ENCODE results near the gene KANK3. TPM values are rescaled to one million over a fixed set of nuclear protein-coding genes. Genes with fewer than 3 reads are reported as not detected.

KANK3 gene
- 10 to 100 TPM; 10.0 to 13.0 TPM for total RNA-seq

DNA sequence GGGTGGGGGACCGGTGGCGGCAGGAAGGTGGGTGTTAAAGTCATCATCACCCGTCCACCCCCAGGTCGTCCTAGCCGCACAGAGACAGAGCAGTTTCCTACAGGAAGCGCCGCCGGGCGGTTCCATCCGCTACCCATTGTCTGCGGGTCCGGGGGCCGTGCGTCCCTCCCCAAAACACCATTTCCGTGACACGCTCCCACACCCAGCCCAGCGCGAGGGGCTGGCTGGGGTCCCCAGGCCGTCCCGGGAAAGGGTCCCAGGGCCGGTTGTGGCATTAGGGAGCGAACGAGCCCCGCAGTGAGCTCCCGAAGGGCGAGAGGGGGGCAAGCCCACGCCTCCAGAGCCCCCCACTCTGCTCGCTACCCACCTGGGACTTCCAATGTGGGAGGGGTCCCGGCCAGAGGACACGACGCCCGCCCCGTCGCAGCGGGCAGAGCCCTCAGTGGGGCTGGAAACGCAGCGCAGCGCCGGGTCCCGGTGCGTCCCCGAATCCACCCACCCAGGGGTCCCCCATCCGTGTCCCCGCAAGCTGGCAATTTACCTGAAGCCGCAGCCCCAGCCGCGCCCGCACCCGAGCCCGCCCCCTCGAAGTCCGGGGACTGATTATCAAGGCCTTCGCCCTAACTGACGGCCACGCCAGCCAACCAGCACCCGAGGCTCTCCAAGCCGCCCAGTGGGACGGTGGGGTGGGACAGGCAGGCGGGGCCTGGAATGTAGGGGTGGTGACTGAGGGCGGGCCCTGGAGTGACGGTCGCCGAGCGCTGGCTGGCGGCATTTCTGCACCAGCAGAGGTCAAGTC is at the start of gene KANK3:
Gene KANK3, minus strand, starts transcription at position 579 of the 799 bp plus-strand sequence. CDS start 5,434 bp downstream, outside the sequence.
- Histone ChIP-seq H3K27ac (no peak within 1 kb of the TSS), H3K27me3 (replicated peaks; ENCODE audit: insufficient read depth) (peaks cover 8% of the 10 kb centered on the region)
- no peak for ATAC-seq (ENCODE audit: insufficient number of reproducible peaks, low FRiP score, low read depth)

DNA sequence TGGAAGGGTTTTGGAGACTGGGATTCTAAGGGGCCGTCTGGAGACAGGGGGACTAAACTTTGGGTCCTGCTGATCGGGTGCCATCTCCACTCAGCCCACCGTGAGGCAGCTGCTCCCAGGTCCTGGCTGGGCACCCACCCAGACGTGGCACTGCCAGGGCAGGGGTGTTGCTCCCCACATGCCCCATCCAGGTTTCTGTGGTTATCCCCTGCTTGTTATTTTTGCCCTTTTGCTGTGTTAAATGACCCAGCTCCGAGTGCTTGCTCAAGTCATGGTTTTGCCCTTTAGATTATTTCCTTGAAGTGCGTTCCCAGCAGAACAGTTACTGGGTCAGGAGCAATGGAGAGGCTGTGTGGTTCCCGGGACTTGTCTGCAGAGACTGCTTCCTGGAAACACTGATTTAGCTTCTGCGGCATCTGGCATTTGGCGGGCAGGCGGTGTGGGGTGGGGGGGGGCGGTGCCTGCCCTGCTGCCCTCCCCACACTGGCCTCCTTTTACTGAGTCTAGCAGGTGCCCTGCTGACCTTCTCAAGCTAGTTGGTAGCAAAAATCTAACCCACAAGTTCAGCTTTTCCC is 49.0 kb upstream of the KANK3 start:
- Histone ChIP-seq H3K36me3 (no peaks in the 10 kb centered on the region), H3K4me1 (ENCODE audit: control insufficient read depth in 1 of 2, low read depth in 2 of 2) (peaks cover 33 to 66% of the 10 kb centered on the region in 2 donors), H3K9me3 (no peaks in the 10 kb centered on the region), H3K27me3 (replicated peaks; ENCODE audit: insufficient read depth) (no peaks in the 10 kb centered on the region), H3K27ac (peak overlapping the region; percentile 100), H3K4me3 (peak overlapping the region; percentile 91)
- DNase-seq (ENCODE audit: low spot score) (no peak), ATAC-seq (ENCODE audit: insufficient number of reproducible peaks, low FRiP score, low read depth) (no peak)
- TF ChIP-seq, protein P1, sequence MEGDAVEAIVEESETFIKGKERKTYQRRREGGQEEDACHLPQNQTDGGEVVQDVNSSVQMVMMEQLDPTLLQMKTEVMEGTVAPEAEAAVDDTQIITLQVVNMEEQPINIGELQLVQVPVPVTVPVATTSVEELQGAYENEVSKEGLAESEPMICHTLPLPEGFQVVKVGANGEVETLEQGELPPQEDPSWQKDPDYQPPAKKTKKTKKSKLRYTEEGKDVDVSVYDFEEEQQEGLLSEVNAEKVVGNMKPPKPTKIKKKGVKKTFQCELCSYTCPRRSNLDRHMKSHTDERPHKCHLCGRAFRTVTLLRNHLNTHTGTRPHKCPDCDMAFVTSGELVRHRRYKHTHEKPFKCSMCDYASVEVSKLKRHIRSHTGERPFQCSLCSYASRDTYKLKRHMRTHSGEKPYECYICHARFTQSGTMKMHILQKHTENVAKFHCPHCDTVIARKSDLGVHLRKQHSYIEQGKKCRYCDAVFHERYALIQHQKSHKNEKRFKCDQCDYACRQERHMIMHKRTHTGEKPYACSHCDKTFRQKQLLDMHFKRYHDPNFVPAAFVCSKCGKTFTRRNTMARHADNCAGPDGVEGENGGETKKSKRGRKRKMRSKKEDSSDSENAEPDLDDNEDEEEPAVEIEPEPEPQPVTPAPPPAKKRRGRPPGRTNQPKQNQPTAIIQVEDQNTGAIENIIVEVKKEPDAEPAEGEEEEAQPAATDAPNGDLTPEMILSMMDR (IDR thresholded peaks at IDR 0.05): no peak

More for the DNA sequence above, at the start of gene KANK3:
- peak; percentile 60 for DNase-seq (ENCODE audit: low spot score)
- Histone ChIP-seq H3K4me3 (peak within 1 kb of the TSS; percentile 69), H3K4me1 (ENCODE audit: control insufficient read depth in 1 of 2, low read depth in 2 of 2) (peaks cover 4 to 5% of the 10 kb centered on the region in 2 donors), H3K36me3 (no peaks in the 10 kb centered on the region), H3K9me3 (no peaks in the 10 kb centered on the region)
- TF ChIP-seq, protein P1 (IDR thresholded peaks at IDR 0.05): no peak

DNA sequence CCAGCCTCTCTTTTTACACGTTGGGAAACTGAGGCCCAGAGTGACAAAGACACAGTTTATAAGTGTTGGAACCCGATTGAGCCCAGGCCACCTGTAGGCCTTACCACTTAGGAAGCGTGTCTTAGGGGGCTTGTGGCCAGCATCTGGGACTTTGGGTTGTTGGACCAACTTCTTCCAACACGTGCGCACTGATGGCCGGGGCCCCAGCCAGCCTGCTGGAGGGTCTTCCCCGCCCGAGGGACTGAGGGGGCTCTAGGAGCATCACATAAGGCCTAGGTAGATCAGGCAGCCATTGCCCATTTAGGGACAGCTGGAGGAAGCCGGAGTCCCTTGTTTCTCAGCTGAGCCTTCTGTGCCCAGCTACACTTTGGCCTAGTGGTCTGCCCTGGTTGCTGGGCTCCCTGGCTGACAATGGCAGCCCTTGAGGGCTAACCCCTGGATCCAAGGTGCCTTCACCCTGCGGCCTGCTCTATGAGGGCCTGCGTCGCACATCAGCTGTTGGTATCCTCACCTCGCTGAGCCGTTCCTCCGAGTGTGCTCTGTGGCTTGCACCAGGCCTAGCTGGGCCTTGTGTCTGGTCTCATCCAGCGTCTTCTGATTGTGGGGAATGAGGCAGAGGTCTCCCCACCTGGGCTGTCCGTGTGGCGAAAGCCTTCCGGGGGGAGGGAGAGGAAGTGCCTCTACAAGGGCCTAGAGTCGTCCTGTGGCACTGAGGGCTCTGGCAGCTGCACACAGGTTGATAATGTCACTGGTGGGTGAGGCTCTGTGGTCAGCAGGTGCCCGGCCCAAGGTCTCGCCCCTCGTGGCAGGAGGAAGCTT is 48.3 kb upstream of the KANK3 start:
- no peak for DNase-seq (ENCODE audit: low spot score)
- TF ChIP-seq, protein P1 (IDR thresholded peaks at IDR 0.05): no peak
- Histone ChIP-seq H3K4me3 (peak overlapping the region; percentile 91), H3K27ac (peak overlapping the region; percentile 100), H3K9me3 (no peaks in the 10 kb centered on the region), H3K27me3 (replicated peaks; ENCODE audit: insufficient read depth) (no peaks in the 10 kb centered on the region), H3K36me3 (no peaks in the 10 kb centered on the region), H3K4me1 (ENCODE audit: control insufficient read depth in 1 of 2, low read depth in 2 of 2) (peaks cover 33 to 62% of the 10 kb centered on the region in 2 donors)
- no peak for ATAC-seq (ENCODE audit: insufficient number of reproducible peaks, low FRiP score, low read depth)

DNA sequence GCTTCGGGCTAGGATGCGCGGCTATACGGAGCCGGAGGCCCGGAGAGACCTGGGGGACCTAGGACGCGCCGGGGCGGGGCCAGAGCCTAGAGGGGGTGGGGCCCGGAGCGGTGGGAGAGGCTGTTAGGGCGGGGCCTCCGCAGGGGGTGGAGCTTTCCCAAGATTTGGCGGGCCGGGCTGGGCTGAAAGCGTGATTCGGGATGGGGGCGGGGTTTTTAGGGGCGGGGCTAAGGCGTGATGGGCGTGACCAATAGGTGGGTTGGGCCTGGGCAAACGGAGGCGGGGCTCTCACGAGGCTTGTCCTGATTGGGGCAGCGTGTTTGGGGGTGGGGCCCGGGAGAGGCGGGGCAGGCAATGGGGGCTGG is 47.5 kb upstream of the KANK3 start:
- ATAC-seq (ENCODE audit: insufficient number of reproducible peaks, low FRiP score, low read depth): peak; percentile 69
- Histone ChIP-seq H3K27me3 (replicated peaks; ENCODE audit: insufficient read depth) (no peaks in the 10 kb centered on the region), H3K4me1 (ENCODE audit: control insufficient read depth in 1 of 2, low read depth in 2 of 2) (peaks cover 33 to 56% of the 10 kb centered on the region in 2 donors), H3K27ac (peak overlapping the region; percentile 100), H3K4me3 (peak overlapping the region; percentile 91), H3K36me3 (no peaks in the 10 kb centered on the region), H3K9me3 (no peaks in the 10 kb centered on the region)
- peak; percentile 87 for DNase-seq (ENCODE audit: low spot score)
- TF ChIP-seq, protein P1 (IDR thresholded peaks at IDR 0.05): no peak

Data from thoracic aorta (tissue), 2 donors.